NOMO-1 treated with dmso at 0.1 percent for 144 hours (cell line): ENCODE data around the gene NRG2.

Experiments
- DNase-seq: peaks from one replicate; lab custom pipeline; 2025; ENCODE audit not compliant: unreplicated experiment; lab: John Stamatoyannopoulos, UW

The NRG2 gene

GRCh38 chr5:139975306-139975705 is 67.8 kb downstream of the NRG2 start:
- no peak for DNase-seq

- DNase-seq: no peak
These were observed 68.4 kb downstream of the NRG2 start for GRCh38 chr5:139974661-139975060.

- DNase-seq: no peak
These were observed 71.8 kb downstream of the NRG2 start for GRCh38 chr5:139971202-139971725.

- no peak for DNase-seq
These were observed 73.8 kb downstream of the NRG2 start for GRCh38 chr5:139969318-139969717.

- peak; percentile 76 for DNase-seq
These were observed 74.4 kb downstream of the NRG2 start for GRCh38 chr5:139968547-139969261.

GRCh38 chr5:139967353-139967752 is 75.7 kb downstream of the NRG2 start:
- no peak for DNase-seq

- DNase-seq: no peak
These were observed 76.2 kb downstream of the NRG2 start for GRCh38 chr5:139966856-139967255.

- DNase-seq: no peak
These were observed 78.0 kb downstream of the NRG2 start for GRCh38 chr5:139964994-139965565.

GRCh38 chr5:139964266-139964993 is 78.7 kb downstream of the NRG2 start:
- DNase-seq: no peak

GRCh38 chr5:139962445-139962844 is 80.7 kb downstream of the NRG2 start:
- no peak for DNase-seq

- DNase-seq: no peak
These were observed 81.5 kb downstream of the NRG2 start for GRCh38 chr5:139961435-139962157.

GRCh38 chr5:139960723-139961383 is 82.2 kb downstream of the NRG2 start:
- DNase-seq: no peak

- no peak for DNase-seq
These were observed 84.5 kb downstream of the NRG2 start for GRCh38 chr5:139958432-139959148.

GRCh38 chr5:139956342-139956741 is 86.8 kb downstream of the NRG2 start:
- DNase-seq: no peak

- no peak for DNase-seq
These were observed 87.4 kb downstream of the NRG2 start for GRCh38 chr5:139955616-139956273.

GRCh38 chr5:139955053-139955605 is 88.0 kb downstream of the NRG2 start:
- DNase-seq: no peak

GRCh38 chr5:139954462-139954861 is 88.6 kb downstream of the NRG2 start:
- no peak for DNase-seq

GRCh38 chr5:139954022-139954421 is 89.1 kb downstream of the NRG2 start:
- no peak for DNase-seq

- DNase-seq: no peak
These were observed 90.5 kb downstream of the NRG2 start for GRCh38 chr5:139952574-139952973.
